Globus pallidus (tissue), 1 donor: Measurements from ENCODE around the gene EHBP1.

Experiments used
- DNase-seq: peaks from one replicate; pipeline ENCODE4 v3.0.0-alpha.2; 2015; ENCODE audit warnings: low spot score

The EHBP1 gene

GRCh38 chr2:62964050-62964449, 258.5 kb downstream of the EHBP1 start:
- DNase-seq, result no peak

- DNase-seq, result no peak
These were observed 259.2 kb downstream of the EHBP1 start for GRCh38 chr2:62964671-62965070.

GRCh38 chr2:62966991-62967390, 261.5 kb downstream of the EHBP1 start:
- no peak for DNase-seq

- DNase-seq, result no peak
These were observed 262.7 kb downstream of the EHBP1 start for GRCh38 chr2:62968168-62968567.

GRCh38 chr2:62968668-62969067, 263.2 kb downstream of the EHBP1 start:
- no peak for DNase-seq

- DNase-seq, result no peak
These were observed 266.4 kb downstream of the EHBP1 start for GRCh38 chr2:62971936-62972335.

GRCh38 chr2:62972601-62973000, 267.1 kb downstream of the EHBP1 start:
- DNase-seq, result no peak

- no peak for DNase-seq
These were observed 269.5 kb downstream of the EHBP1 start for GRCh38 chr2:62974999-62975398.

- DNase-seq, result no peak
These were observed 286.1 kb downstream of the EHBP1 start for GRCh38 chr2:62991605-62992004.

- DNase-seq, result no peak
These were observed 287.0 kb downstream of the EHBP1 start for GRCh38 chr2:62992561-62992960.

- no peak for DNase-seq
These were observed 288.7 kb downstream of the EHBP1 start for GRCh38 chr2:62994206-62994605.

- DNase-seq, result no peak
These were observed 291.1 kb downstream of the EHBP1 start for GRCh38 chr2:62996534-62997186.

- no peak for DNase-seq
These were observed 293.4 kb downstream of the EHBP1 start for GRCh38 chr2:62998949-62999348.

- no peak for DNase-seq
These were observed 294.4 kb downstream of the EHBP1 start for GRCh38 chr2:62999905-63000304.

GRCh38 chr2:63000801-63001200, 295.3 kb downstream of the EHBP1 start:
- DNase-seq, result no peak

- DNase-seq, result no peak
These were observed 296.1 kb downstream of the EHBP1 start for GRCh38 chr2:63001576-63001975.

GRCh38 chr2:63003351-63003750, 297.8 kb downstream of the EHBP1 start:
- DNase-seq, result no peak

GRCh38 chr2:63007813-63008458, 302.4 kb downstream of the EHBP1 start:
- DNase-seq, result no peak

GRCh38 chr2:63008838-63009237, 303.3 kb downstream of the EHBP1 start:
- DNase-seq, result no peak

GRCh38 chr2:63009490-63009889, 304.0 kb downstream of the EHBP1 start:
- DNase-seq, result no peak

GRCh38 chr2:63012541-63012940, 307.0 kb downstream of the EHBP1 start:
- no peak for DNase-seq

GRCh38 chr2:63013438-63013837, 307.9 kb downstream of the EHBP1 start:
- DNase-seq, result no peak

- no peak for DNase-seq
These were observed 309.9 kb downstream of the EHBP1 start for GRCh38 chr2:63015389-63015788.

GRCh38 chr2:63018439-63018838, 312.9 kb downstream of the EHBP1 start:
- no peak for DNase-seq
